Glutamatergic neuron (in vitro differentiated cells): ENCODE measurements around the gene ACLY. TPM values are rescaled to one million over a fixed set of nuclear protein-coding genes. Genes with fewer than 3 reads are reported as not detected.

Source experiments
- DNase-seq: peaks from one replicate; pipeline ENCODE4 v3.0.0; 2022
- H3K27ac Mint-ChIP-seq: one replicate; pipeline ENCODE4 v1.8.0; 2020; ENCODE audit warnings: mild to moderate bottlenecking, mixed read lengths, inconsistent platforms; ENCODE audit not compliant: unreplicated experiment
- H3K27me3 Mint-ChIP-seq: one replicate; pipeline ENCODE4 v1.8.0; 2020; ENCODE audit warnings: mild to moderate bottlenecking, moderate library complexity, mixed read lengths, inconsistent platforms; ENCODE audit not compliant: unreplicated experiment
- H3K36me3 Mint-ChIP-seq: one replicate; pipeline ENCODE4 v1.8.0; 2020; ENCODE audit warnings: mild to moderate bottlenecking, mixed read lengths, inconsistent platforms; ENCODE audit not compliant: unreplicated experiment
- H3K4me1 Mint-ChIP-seq: one replicate; pipeline ENCODE4 v1.8.0; 2020; ENCODE audit warnings: mild to moderate bottlenecking, low read depth, mixed read lengths, inconsistent platforms; ENCODE audit not compliant: unreplicated experiment
- H3K4me3 Mint-ChIP-seq: one replicate; pipeline ENCODE4 v1.8.0; 2020; ENCODE audit warnings: mild to moderate bottlenecking, mixed read lengths, inconsistent platforms; ENCODE audit not compliant: unreplicated experiment
- H3K9me3 Mint-ChIP-seq: one replicate; pipeline ENCODE4 v1.8.0; 2020; ENCODE audit warnings: mild to moderate bottlenecking, moderate library complexity, mixed read lengths, inconsistent platforms; ENCODE audit not compliant: unreplicated experiment
- CTCF ChIP-seq: fragments of 200-600 bp; sonication (generic); IDR thresholded peaks from one replicate; pipeline ENCODE4 v1.5.0; 2021; ENCODE audit not compliant: partially characterized antibody, unreplicated experiment
- total RNA-seq: library from RNA; stranded (reverse); fragmentation: NEBNext Ultra II Directional; extraction: Animal tissue kit (Norgen Biotek cat#: 25700); gene quantifications from one replicate; pipeline ENCODE4 v1.2.1, GENCODE V29; 2021; ENCODE audit not compliant: unreplicated experiment

Gene ACLY
- total RNA-seq, 1 donor from 2014 or later = 625 TPM

- no peak for DNase-seq
- TF ChIP-seq CTCF = no peak
- H3K4me1 Mint-ChIP-seq = peaks cover 4% of the 10 kb centered on the region
- no peak overlapping the region for H3K27ac Mint-ChIP-seq
- no peak overlapping the region for H3K4me3 Mint-ChIP-seq
- H3K9me3 Mint-ChIP-seq = peaks cover 2% of the 10 kb centered on the region
- peaks cover 6% of the 10 kb centered on the region for H3K27me3 Mint-ChIP-seq
- no peaks in the 10 kb centered on the region for H3K36me3 Mint-ChIP-seq
These were observed 97.0 kb downstream of the ACLY start for GRCh38 chr17:41821776-41822175.

GRCh38 chr17:41818024-41818423, 100.7 kb downstream of the ACLY start:
- Mint-ChIP-seq H3K27ac (no peak overlapping the region), H3K4me3 (no peak overlapping the region), H3K9me3 (peaks cover 2% of the 10 kb centered on the region), H3K4me1 (no peaks in the 10 kb centered on the region), H3K36me3 (no peaks in the 10 kb centered on the region), H3K27me3 (peaks cover 7% of the 10 kb centered on the region)
- no peak for DNase-seq
- no peak for TF ChIP-seq CTCF

Other genes with a start within 250 kb of the ACLY start
- gene EIF1, start 230.1 kb downstream of the ACLY start, total RNA-seq = 1,088 TPM
- not detected for gene GAST, start 206.6 kb downstream of the ACLY start, total RNA-seq
- gene HAP1, start 184.3 kb downstream of the ACLY start, total RNA-seq = 0.76 TPM
- gene JUP, start 132.2 kb downstream of the ACLY start, total RNA-seq = 252 TPM
- gene P3H4, start 107.0 kb downstream of the ACLY start, total RNA-seq = 5.6 TPM
- 28.5 TPM for gene FKBP10, start 105.9 kb downstream of the ACLY start, total RNA-seq
- 165 TPM for gene NT5C3B, start 82.7 kb downstream of the ACLY start, total RNA-seq
- gene KLHL10, start 81.1 kb downstream of the ACLY start, total RNA-seq = not detected
- gene KLHL11, start 53.5 kb downstream of the ACLY start, total RNA-seq = 17.4 TPM
- 3.4 TPM for gene ODAD4, start 11.7 kb upstream of the ACLY start, total RNA-seq
- 51.5 TPM for gene CNP, start 47.8 kb upstream of the ACLY start, total RNA-seq
- gene DNAJC7, start 98.5 kb upstream of the ACLY start, total RNA-seq = 124 TPM
- gene NKIRAS2, start 101.1 kb upstream of the ACLY start, total RNA-seq = 88.8 TPM
- 2.4 TPM for gene C17orf113, start 131.7 kb upstream of the ACLY start, total RNA-seq
- gene ZNF385C, start 179.5 kb upstream of the ACLY start, total RNA-seq = 1.5 TPM
- 0.42 TPM for gene DHX58, start 193.8 kb upstream of the ACLY start, total RNA-seq
- 29.3 TPM for gene KAT2A, start 202.4 kb upstream of the ACLY start, total RNA-seq
- gene HSPB9, start 203.9 kb upstream of the ACLY start, total RNA-seq = 0.44 TPM
- 94.7 TPM for gene RAB5C, start 236.0 kb upstream of the ACLY start, total RNA-seq